GM19372 (cell line): Measurements from ENCODE around the gene EDC3.

Experiments
- ATAC-seq: cut with Tn5 transposase; IDR thresholded peaks from one replicate; pipeline ENCODE4 v1.9.1; 2021; ENCODE audit warnings: mild to moderate bottlenecking, low read depth, moderate library complexity; ENCODE audit not compliant: unreplicated experiment

EDC3 gene

DNA sequence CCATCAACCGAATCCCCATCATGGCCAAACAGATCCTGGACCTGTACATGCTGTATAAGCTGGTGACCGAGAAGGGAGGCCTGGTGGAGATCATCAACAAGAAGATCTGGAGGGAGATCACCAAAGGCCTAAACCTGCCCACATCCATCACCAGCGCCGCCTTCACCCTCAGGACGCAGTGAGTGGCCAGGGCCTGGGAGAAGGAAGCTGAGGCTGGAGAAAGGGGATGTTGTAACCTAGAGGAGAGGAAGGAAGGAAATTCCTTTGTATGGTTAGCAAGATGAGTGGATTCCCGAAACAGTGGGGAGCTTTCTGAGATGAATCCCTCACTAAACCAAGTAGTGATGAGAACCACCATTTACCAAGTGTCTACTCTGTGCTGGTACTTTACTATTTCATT, 106.0 kb downstream of the EDC3 start:
- no peak for ATAC-seq

DNA sequence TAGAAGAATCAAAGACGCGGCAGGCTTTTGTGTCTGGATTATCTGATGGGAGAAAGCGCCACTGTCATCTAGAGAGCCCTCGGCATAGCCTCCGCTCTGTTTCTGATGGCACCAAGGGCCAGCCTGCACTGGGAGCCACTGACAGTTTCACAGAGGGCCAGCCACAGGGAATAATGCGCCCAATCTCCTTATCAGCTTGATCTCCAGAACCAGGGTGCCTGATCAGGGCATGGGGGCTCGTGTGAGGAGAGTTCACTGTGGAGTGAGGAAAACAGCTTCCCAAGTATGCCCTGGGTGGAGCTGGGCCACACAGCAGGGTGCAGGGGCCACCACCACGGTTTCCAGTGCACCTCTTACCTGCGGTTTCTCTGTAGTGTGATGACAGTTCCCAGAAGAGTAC, 110.0 kb downstream of the EDC3 start:
- ATAC-seq, result no peak

DNA sequence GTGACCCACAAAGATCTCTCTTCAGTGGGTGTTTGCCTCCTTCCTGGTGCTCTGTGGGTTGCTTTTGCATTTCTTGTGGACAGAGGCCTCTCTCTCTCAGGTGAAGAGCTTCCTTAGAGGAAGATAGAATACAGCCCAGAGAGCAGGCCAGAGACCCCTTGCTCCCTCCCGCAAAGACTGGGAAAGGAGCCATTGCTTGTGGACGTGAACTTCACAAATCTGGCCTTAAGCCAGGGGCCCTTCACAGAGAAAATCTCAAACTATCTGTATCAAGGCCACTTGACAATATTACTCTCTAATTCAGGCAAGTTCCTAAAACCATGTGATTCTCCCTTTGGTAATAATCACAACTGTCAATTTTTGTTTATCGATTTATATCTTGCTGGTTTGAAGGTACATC, 110.6 kb downstream of the EDC3 start:
- no peak for ATAC-seq

DNA sequence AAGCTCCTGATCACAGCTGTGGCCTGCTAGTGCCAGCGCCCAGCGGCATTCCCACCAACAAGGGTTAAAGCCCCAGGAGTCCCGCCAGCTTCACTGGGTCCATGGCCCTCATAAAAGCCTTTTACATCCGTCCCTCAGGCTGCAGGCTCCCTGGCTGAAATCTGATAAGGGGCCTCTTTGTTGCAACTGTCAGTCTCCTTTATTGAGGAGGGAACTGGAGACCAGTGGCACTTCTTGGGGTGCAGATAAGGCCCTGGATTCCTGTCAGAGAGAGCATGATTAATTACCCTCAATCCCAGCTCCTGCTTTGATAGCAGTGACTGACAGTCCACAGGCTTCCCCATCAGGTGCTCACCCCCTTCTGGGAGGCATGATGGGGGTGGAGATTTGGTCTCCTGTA, 111.0 kb downstream of the EDC3 start:
- no peak for ATAC-seq

DNA sequence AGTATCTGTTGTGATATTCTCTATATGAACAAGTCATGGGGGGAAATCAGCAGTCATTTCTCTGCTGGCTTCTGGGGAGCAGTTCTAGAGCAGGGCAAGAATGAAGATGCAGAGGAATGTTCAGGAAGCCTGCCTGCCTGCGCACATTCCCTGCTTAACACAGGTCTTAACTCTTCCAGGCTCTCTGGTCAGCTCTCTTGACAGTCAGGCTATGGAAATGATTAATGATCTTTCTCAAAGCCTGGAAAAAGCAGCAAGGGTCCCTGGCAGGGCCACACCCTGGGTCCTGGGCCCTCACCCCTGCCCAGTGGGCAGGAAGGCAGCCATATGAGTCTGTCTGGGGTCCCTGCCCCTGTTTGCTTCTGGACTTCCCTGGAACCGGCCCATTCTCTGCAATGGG, 111.6 kb downstream of the EDC3 start:
- ATAC-seq, result no peak
